Measurements from ENCODE around the gene C3orf18.
A peak's percentile ranks its signal among the peaks of the same experiment; 100 is the strongest.

C3orf18 gene

GRCh38 chr3:50577348-50577747 is 9.8 kb upstream of the C3orf18 start:
- DNase-seq: no peak

DNA sequence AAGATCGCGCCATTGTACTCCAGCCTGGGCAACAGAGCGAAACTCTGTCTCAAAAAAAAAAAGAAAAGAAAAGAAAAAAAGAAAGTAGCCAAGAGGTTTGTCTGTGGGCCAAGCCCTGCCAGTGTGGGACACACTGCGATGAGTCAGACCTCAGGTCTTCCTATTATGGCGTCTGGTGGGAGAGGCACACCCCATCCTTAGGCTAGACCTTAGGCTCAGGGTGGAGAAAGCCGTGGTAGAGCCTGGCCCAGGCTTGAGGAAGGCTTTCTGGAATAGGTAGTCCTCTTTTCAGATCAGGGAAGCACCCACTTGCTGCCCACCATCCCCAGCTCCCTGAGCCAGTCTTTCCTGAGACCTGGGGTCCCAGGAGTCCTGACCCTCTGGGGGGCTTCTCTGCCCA is 7.8 kb upstream of the C3orf18 start:
- no peak for DNase-seq

GRCh38 chr3:50574444-50574831 is 6.9 kb upstream of the C3orf18 start:
- no peak for DNase-seq

GRCh38 chr3:50573566-50574443 is 6.3 kb upstream of the C3orf18 start:
- no peak for DNase-seq

DNA sequence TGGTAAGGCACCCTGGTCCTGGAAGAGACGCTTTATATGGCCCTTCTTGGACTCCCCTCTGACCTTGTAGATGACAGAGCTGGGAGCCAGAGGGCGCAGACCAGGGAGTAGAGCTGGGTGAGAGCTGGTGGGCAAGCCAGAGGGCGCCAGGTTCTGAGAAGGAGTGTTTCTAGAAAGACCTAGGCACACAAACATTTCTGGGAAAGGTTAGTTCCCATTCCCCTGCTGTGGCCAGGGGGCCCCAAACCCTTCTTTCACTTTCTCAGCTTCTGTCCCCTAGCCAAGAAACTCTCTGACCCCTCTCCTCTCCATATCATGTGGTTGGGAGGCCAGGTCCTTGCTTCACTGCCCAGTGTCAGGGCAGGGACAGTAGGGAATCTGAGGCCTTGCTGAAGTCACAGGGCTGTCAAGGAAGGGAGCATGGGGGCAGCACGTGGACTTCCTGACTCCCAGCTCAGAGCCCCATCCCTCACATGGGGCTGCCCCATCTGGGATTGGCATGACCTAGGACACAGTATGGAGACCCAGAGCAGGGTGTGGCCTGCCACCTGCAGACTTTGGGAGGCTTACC is 5.3 kb upstream of the C3orf18 start:
- DNase-seq: no peak

GRCh38 chr3:50572158-50572557 is 4.6 kb upstream of the C3orf18 start:
- DNase-seq: peak; percentile 39 to 63

DNA sequence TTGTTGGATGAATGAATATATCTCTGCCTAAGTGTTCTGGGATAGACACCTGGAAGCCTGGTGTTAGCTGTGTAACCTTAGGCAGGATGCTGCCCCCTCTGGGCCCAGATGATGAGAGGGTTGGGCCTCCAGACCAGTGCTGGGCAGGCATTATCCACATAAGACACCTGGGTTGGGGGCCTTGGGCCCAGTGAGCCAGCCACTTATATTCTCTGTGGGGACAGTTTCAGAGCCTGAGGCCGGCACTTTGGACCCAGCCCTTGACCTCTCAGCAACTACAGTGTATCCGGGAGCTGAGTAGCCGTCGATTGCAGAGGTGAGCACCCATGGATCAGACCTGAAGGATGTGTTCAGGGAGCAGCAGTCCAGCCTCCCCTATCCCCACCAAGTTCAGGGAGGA is 3.9 kb upstream of the C3orf18 start:
- DNase-seq: no peak

DNA sequence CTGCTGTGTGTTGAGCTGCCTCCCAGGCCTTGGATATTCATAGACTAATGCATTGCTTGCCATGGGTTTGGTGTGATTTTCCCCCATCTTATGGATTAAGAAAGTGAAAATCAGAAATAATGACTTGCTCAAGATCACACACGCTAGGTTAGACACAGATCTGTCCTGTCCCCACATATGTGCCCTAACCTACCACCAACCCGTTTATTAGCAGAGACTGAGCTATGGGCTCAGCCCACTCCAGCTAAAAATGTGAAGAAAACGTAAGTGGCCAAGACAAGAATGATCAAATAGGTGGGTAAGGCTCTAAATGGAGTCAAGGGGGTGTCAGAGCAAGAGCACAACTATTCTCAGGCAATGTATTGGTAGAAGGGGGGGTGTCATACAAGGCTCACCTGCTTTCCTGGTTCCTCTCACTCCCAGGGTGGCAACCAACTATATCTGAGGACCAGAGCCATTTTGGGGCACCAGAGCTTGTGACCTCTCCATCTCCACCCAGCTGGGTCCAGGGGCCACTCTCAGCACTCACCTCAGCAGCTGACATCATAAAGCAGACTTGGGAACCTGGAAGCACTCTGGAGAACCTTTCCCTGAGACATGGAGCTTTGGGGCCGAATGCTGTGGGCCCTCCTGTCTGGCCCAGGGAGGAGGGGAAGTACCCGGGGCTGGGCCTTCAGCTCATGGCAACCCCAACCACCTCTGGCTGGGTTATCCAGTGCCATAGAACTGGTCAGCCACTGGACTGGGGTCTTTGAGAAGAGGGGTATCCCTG is 3.1 kb upstream of the C3orf18 start:
- DNase-seq: no peak

DNA sequence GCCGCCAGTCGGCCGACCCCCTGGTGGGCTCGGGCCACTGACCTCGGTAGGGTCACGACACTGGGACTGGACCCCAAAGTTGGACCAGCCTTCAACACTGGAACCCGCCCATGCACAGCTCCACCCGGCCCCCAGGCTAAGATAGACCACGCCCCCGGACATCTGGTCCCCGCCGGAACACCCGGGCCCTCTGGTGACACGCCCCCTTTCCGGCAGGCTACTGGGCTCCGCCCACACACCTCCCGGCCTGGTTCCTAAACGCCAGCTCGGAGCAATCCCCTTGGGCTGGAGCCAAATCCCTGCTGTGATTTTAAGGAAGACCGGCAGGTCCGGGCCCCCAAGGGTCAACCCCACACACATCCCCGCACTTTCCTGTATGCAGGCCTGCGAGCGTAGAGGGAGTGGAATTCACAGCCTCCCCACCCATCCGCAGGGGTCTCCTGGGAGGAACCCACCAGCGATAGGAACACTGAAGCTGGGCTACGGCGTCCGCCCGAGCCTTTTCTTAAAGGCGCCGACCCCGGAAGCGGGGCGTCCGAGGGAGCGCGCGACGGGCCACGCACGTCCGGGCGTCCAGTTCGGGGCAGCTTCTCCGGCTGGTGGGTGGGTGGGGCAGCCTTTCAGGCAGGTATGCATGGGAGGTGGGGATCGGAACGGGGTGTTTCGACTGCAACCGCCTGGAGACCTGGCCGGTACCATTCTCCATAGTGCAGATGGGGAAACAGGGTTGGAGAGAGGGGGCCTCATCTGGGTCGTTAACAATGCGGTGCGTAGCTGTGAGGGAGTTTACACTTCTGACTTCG is 1.6 kb upstream of the C3orf18 start, which contains the start of gene HEMK1:
Gene HEMK1 (plus strand): TSS at position 576 of the 803 bp plus-strand sequence. CDS start 1,583 bp downstream, outside the sequence.
- DNase-seq: peak; percentile 91 to 95

DNA sequence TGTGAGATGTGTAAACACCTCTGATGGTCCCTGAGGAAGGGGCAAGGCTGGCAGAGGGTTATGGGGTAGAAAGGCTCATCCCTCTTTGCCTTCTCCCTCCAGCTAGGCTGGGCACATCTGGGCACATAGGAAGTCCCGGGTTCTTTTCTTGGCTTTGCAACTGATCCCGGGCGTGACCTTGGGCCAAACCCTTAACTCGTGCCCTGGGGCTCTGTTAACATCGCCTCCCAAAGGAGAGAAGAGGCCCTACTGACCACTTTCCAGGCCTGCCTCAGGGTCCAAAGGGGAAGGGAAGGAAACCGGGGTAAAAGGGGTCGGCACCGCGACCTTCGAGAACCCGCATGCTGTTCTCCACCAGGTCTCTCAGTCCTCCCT is 549 bp downstream of the C3orf18 start:
- no peak for DNase-seq

DNA sequence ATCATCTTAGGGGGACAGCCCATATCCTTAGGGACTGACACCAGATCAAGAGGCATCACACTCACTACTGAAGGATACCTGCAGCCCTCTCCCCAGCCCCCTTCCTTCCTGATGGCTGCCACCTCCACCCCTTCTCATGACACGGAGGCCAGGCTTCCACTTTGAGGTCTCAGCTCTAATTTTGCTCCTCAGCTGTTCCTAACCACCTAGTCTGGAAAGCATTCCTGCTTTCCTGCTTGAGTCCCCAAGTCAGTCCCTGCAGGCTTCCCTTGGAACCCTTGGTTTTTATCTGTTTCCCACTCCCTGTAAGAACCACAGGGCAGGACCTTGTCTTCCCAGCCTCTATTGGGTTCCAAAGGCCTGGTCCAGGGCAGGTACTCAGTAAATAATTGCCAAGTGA is 3.2 kb downstream of the C3orf18 start:
- DNase-seq: no peak

DNA sequence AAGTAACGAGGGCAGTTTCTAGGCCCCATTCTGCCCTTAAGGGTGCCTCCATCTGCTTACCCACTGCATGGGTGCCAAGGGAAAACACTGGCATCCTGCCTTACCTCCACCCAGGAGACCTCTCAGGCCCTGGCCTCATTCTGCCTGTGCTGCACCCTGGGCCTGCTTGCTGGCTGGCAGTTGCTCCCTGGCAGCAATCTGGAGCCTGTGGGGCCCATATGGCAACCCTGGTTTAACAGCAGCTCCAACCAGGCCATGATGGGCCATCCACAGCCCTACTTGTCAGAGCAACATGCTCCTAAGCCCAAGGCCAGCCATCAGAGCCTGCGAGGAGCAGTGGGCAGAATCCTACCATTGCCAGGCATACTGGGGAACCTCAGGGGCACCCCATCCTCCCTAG is 3.7 kb downstream of the C3orf18 start:
- DNase-seq: no peak

DNA sequence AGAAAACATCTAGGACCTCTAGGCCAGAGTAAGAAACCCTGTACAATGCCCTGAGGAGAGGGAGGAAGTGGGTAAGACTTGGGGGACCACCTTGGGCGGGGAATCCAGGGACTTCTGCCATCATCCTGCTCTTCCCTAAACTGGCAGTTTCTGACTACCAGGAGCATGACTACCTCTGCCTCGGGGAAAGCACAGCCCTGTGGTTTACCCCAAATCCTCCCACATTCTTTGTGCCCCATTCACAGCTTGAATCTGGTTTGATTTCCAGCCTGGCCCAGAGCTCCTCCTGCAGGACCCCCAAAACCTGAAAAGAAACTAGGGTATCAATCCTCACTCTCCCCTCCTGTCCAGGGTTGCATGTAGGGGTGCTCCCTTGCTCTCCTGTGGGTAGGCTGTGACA is 4.7 kb downstream of the C3orf18 start:
- no peak for DNase-seq

- DNase-seq: no peak
Observed at GRCh38 chr3:50559702-50560101, 7.8 kb downstream of the C3orf18 start.

DNA sequence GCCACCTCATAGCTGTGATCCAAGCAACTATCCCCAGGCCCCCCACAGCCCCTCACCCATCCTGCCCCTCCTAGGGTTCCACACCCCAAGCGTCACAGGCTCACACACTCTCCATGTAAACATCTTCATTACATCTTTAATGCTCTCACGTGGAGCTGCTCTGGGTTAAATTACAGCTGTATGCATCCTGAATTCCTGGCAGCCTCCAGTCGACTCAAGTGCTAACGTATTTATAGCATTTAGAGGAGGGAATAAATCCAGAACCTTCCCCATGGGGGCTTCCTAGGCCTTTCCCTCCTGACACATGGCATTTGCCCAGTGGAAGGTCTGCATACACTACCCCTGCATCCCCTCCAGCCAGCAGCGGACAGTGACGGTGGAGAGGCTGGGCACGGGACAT is 9.6 kb downstream of the C3orf18 start:
- no peak for DNase-seq

GRCh38 chr3:50557106-50557505 is 10.4 kb downstream of the C3orf18 start:
- DNase-seq: no peak

DNA sequence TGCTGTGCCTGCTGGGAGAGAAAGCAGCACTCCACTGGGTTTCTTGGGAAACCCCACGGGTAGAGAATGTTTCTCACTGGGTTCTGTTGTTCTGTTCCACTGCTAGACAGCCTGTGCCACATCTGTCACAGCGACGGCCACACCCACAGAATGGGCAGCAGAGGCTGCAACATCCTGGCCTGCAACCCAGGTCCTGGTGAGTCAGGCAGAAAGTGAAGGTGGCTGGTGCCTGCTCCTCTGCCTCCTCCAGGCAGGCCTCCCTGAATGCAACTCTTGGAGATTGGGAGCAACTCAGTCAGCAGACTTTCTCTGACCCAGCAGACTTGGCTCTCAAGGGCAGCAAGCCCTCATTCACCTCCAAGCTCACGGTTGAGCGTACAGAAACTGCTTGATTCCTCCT is 13.0 kb downstream of the C3orf18 start:
- DNase-seq: no peak

DNA sequence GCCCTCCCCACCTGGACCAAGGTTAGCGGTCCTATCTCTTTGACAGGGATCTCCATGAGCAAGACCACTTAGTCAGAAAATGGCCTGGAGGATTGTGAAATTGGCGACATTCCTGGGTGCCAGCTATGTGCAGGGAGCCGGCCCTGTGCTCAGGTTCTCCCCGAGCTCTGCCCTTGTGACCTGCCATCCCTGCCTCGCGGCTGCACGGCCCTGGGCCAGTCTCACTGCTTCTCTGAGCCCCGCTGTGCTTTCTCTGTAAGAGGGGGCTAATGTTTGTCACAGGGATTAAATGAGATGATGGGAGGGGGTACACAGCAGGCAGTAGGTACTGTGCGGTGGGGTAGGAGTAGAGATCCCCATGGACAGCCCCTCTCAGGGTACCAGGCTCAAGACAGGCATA is 14.9 kb downstream of the C3orf18 start:
- no peak for DNase-seq

DNA sequence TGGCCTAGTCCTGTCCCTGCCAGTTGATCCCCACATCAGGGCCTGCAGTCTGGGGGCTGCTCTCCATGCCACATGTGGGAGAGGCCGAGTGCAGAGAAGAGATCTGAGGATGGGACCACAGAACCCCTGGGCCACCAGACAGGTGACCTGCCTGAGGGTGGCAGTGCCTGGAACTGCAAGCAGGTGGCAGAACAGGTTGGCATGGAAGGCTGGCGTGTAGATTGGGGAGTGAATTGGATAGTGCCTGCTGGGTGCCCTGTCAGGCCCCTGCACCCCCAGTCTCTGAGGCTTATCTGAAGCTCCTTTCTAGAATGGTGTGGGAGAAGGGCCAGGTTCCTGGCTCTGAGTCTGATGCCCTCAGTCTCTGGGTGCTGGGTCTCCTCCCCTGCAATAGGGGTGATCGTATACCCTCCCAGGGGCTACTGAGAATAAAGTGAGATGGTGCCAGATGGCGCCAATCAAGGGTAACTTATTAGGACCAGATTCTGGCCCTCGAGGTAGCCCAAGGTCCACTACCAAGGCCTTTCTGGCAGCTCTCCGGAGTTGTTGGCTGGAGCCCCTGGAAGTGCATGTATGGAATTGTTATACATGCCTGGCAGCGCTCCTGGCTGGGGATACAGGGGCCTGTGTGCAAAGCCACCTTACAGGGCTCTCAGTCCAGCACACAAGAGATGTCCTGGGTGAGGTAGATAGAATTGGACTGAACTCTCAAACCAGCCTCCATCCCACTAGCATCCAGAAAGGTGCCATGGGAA is 15.7 kb downstream of the C3orf18 start:
- no peak for DNase-seq

DNA sequence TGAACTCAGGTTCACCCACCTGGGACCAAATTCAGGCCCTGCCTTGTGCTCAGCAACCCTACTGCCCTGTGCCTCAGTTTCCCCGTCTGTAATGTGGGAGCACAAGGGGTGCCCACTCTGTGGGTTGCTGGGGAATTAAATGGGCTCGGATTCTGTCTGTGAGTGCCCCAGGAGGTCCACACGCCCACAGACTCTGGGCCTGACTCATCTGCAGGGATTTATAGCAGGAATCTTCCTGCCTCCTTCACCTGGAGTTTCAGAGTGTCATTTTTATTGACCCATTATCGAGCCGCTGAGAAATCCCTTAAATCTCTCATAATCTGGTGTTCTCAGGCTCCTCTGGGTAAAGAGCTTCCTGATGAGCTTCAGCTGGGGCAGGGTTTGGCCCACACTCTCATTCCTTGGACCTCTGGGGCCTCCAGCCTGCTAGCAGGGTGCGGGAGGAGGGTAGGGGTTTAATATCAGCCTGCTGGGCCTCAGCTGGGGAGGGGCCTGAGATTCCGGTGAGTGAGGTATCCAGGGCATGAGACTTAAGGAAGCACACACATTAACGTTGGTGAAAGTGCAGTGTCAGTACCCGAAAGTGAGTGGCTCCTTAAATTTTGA is 16.4 kb downstream of the C3orf18 start:
- DNase-seq: no peak

- peak; percentile 35 to 54 for DNase-seq
Observed at GRCh38 chr3:50550079-50550736, 17.3 kb downstream of the C3orf18 start.

Data from SHP77 (cell line).